Lower leg skin (tissue), 3 donors: ENCODE measurements around the gene NTSR1.

Experiments
- POLR2A ChIP-seq, 2 donors: fragments of 450-650 bp; IDR thresholded peaks; one replicate each; pipeline ENCODE4 v1.6.1; 2016 to 2017; ENCODE audit warnings: antibody characterized with exemption in 2 of 2, mild to moderate bottlenecking in 1 of 2, moderate library complexity in 1 of 2
- TF ChIP-seq, protein P1 (sequence below), 3 donors: fragments of 450-650 bp; IDR thresholded peaks; one replicate each; pipeline ENCODE4 v1.5.1; 2016; ENCODE audit warnings: antibody characterized with exemption in 3 of 3, mild to moderate bottlenecking in 3 of 3, moderate library complexity in 2 of 3

DNA sequence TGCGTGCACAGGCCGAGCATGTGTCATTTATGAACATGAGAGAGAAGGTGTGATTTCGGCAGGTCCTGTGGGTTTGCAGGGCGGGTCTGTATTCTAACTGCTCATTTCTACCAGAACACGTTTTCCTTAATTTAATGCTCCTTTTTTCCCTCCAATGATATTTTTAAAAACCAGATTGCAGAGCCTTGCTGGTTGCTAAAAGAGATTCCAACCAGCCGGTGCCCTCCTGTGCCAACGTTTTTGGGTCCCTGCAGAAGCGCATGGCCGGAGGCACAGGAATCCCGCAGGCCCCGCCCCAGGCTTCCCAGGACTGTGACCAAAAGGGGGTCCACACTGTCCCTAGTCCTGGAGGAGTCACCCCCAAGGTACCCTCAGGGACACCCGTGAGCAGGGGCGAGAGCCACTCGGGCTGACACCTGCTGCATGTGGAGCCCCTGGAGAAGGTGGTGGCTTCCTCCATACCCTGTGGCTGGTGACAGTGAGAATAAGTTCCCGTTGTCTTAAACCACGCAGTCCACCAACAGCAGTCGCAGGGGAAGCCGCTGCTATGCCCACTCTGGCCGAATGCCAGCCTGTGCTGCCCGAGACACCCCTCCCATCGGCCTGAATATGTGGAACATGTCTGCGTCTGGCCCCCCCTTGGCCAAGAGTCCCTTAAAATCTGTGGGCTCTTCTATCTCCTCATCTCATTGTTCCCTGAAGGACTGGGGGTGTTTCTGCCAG lies 15.7 kb upstream of the NTSR1 start:
- TF ChIP-seq, protein P1, sequence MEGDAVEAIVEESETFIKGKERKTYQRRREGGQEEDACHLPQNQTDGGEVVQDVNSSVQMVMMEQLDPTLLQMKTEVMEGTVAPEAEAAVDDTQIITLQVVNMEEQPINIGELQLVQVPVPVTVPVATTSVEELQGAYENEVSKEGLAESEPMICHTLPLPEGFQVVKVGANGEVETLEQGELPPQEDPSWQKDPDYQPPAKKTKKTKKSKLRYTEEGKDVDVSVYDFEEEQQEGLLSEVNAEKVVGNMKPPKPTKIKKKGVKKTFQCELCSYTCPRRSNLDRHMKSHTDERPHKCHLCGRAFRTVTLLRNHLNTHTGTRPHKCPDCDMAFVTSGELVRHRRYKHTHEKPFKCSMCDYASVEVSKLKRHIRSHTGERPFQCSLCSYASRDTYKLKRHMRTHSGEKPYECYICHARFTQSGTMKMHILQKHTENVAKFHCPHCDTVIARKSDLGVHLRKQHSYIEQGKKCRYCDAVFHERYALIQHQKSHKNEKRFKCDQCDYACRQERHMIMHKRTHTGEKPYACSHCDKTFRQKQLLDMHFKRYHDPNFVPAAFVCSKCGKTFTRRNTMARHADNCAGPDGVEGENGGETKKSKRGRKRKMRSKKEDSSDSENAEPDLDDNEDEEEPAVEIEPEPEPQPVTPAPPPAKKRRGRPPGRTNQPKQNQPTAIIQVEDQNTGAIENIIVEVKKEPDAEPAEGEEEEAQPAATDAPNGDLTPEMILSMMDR (IDR thresholded peaks at IDR 0.05): no peak
- TF ChIP-seq POLR2A (IDR thresholded peaks at IDR 0.05): no peak
